Retinal pigment epithelial cell (primary cell): ENCODE measurements around the gene PCDHA1.
"Not testable (repeated sequence)": the region's sequence is repeated elsewhere in the genome, so short reads cannot be mapped to it uniquely, and the experiment has no call there.

Source experiments
- DNase-seq: peaks from one replicate; pipeline ENCODE4 v3.0.0-alpha.2; 2010; ENCODE audit warnings: low read depth
- H3K4me3 ChIP-seq: 2 replicates; pipeline ENCODE4 v1.5.1; 2011; ENCODE audit warnings: mild to moderate bottlenecking, low read length, control low read depth, moderate library complexity
- TF ChIP-seq, protein P1 (sequence below): conservative IDR thresholded peaks from 2 replicates; pipeline ENCODE4 v1.5.1; 2011; ENCODE audit warnings: low read depth, low read length, control low read depth, inconsistent platforms

PCDHA1 gene

DNA sequence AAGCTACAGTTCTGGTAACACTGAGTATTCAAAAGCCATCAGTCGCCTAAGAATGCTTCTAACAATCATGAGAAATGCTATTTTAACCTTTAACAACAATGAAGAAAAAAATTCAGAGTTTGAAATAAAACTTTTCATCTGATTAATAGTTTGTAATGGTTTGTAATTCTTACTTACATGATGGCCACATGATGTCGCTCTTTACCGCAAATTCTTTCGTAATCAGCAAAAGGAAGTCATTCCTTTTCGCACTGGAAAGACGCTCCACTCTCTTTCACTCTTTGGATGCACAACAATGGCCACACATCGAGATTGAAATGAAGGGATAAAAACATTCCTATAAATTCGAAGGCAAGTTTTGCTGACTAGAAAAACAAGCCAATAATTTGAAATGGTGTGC, 48.1 kb downstream of the PCDHA1 start, which contains the start of gene PCDHA7:
PCDHA7 (plus strand) TSS at position 277 of the 400 bp plus-strand sequence; CDS start at position 392, 115 bp downstream.
- no peak for DNase-seq
- H3K4me3 ChIP-seq = no peak within 1 kb of the TSS
- TF ChIP-seq, protein P1, sequence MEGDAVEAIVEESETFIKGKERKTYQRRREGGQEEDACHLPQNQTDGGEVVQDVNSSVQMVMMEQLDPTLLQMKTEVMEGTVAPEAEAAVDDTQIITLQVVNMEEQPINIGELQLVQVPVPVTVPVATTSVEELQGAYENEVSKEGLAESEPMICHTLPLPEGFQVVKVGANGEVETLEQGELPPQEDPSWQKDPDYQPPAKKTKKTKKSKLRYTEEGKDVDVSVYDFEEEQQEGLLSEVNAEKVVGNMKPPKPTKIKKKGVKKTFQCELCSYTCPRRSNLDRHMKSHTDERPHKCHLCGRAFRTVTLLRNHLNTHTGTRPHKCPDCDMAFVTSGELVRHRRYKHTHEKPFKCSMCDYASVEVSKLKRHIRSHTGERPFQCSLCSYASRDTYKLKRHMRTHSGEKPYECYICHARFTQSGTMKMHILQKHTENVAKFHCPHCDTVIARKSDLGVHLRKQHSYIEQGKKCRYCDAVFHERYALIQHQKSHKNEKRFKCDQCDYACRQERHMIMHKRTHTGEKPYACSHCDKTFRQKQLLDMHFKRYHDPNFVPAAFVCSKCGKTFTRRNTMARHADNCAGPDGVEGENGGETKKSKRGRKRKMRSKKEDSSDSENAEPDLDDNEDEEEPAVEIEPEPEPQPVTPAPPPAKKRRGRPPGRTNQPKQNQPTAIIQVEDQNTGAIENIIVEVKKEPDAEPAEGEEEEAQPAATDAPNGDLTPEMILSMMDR = no peak

DNA sequence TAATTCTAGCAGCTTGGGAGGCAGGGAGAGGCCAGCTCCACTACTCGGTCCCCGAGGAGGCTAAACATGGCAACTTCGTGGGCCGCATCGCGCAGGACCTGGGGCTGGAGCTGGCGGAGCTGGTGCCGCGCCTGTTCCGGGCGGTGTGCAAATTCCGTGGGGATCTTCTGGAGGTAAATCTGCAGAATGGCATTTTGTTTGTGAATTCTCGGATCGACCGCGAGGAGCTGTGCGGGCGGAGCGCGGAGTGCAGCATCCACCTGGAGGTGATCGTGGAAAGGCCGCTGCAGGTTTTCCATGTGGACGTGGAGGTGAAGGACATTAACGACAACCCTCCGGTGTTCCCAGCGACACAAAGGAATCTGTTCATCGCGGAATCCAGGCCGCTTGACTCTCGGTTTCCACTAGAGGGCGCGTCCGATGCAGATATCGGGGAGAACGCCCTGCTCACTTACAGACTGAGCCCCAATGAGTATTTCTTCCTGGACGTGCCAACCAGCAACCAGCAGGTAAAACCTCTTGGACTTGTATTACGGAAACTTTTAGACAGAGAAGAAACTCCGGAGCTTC, 48.6 kb downstream of the PCDHA1 start:
- H3K4me3 ChIP-seq, DNase-seq: not testable (repeated sequence)

DNA sequence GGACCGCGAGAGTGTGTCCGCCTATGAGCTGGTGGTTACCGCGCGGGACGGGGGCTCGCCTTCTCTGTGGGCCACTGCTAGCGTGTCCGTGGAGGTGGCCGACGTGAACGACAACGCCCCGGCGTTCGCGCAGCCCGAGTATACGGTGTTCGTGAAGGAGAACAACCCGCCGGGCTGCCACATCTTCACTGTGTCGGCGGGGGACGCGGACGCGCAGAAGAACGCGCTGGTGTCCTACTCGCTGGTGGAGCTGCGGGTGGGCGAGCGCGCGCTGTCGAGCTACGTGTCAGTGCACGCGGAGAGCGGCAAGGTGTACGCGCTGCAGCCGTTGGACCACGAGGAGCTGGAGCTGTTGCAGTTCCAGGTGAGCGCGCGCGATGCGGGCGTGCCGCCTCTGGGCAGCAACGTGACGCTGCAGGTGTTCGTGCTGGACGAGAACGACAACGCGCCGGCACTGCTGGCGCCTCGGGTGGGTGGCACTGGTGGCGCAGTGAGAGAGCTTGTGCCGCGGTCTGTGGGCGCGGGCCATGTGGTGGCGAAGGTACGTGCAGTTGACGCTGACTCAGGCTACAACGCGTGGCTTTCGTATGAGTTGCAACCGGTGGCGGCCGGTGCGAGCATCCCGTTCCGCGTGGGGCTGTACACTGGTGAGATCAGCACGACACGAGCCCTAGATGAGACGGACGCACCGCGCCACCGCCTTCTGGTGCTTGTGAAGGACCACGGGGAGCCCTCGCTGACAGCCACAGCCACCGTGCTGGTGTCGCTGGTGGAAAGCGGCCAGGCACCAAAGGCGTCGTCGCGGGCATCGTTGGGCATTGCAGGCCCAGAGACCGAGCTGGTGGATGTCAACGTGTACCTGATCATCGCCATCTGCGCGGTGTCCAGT, 49.9 kb downstream of the PCDHA1 start:
- no peak overlapping the region for H3K4me3 ChIP-seq
- DNase-seq = no peak

DNA sequence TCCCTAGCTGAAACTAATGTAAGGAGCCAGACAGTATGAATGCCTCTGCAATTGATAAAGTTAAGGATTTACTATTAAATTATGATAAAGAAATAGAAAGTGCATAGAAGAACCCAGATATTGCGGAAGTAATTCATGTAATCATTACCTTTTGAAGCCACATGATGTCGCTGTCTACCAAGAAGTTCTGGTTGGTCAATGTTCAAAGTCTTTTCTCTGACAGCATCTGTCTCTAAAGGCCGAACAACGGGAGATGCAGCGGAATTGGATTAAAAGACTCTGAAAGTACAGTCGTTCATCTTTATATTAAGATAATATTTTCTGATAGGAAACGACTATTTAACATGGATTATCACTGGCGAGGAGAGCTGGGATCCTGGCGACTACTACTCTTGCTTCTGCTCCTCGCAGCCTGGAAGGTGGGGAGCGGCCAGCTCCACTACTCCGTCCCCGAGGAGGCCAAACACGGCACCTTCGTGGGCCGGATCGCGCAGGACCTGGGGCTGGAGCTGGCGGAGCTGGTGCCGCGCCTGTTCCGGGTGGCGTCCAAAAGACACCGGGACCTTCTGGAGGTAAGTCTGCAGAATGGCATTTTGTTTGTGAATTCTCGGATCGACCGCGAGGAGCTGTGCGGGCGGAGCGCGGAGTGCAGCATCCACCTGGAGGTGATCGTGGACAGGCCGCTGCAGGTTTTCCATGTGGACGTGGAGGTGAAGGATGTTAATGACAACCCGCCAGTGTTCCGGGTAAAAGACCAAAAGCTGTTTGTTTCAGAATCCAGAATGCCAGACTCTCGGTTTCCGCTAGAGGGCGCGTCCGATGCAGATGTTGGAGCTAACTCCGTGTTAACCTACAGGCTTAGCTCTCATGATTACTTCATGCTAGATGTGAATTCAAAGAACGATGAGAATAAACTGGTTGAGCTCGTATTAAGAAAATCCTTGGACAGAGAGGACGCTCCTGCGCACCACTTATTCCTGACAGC, 55.3 kb downstream of the PCDHA1 start, which contains the start of gene PCDHA8:
PCDHA8 (plus strand) TSS at position 210 of the 985 bp plus-strand sequence; CDS start at position 345, 135 bp downstream.
- TF ChIP-seq, protein P1 = peak; percentile 29
- no peak within 1 kb of the TSS for H3K4me3 ChIP-seq
- no peak for DNase-seq

More for the DNA sequence above, 49.9 kb downstream of the PCDHA1 start:
- TF ChIP-seq, protein P1 = no peak

DNA sequence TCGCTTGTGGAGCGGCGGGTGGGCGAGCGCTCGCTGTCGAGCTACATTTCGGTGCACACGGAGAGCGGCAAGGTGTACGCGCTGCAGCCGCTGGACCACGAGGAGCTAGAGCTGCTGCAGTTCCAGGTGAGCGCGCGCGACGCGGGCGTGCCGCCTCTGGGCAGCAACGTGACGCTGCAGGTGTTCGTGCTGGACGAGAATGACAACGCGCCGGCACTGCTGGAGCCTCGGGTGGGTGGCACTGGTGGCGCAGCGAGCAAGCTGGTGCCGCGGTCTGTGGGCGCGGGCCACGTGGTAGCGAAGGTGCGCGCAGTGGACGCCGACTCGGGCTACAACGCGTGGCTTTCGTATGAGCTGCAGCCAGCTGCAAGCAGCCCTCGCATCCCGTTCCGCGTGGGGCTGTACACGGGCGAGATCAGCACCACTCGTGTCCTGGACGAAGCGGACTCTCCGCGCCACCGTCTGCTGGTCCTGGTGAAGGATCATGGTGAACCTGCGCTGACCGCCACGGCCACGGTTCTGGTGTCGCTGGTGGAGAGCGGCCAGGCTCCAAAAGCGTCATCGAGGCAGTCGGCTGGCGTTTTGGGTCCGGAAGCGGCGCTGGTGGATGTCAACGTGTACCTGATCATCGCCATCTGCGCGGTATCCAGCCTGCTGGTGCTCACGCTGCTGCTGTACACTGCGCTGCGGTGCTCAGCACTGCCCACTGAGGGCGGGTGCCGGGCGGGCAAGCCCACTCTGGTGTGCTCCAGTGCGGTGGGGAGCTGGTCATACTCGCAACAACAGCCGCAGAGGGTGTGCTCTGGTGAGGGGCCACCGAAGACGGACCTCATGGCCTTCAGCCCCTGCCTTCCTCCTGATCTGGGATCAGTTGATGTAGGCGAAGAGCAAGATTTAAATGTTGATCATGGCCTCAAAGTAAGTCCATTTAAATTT, 57.1 kb downstream of the PCDHA1 start:
- no peak overlapping the region for H3K4me3 ChIP-seq
- TF ChIP-seq, protein P1 = no peak
- no peak for DNase-seq

DNA sequence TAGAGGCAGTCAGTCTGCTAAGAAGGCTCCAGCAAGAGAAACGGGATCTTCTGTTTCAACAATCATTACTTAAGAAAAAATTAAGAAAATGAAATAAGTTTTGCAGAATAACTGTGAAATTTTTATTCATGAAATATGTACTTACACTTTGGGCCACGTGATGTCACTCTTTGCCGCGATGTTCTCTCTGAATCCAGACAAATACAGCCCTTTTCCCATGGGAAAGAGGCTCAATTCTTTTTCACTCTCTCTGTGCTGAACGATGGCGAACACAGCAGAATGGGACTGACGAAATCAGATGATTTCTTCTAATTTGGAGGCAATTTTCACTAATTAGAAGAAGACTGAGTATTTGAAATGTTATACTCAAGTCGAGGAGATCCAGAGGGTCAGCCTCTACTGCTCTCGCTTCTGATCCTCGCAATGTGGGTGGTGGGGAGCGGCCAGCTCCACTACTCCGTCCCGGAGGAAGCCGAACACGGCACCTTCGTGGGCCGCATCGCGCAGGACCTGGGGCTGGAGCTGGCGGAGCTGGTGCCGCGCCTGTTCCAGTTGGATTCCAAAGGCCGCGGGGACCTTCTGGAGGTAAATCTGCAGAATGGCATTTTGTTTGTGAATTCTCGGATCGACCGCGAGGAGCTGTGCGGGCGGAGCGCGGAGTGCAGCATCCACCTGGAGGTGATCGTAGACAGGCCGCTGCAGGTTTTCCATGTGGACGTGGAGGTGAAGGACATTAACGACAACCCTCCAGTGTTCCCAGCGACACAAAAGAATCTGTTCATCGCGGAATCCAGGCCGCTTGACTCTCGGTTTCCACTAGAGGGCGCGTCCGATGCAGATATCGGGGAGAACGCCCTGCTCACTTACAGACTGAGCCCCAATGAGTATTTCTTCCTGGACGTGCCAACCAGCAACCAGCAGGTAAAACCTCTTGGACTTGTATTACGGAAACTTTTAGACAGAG, 62.5 kb downstream of the PCDHA1 start, which contains the start of gene PCDHA9:
PCDHA9 (plus strand) TSS at position 244 of the 964 bp plus-strand sequence; CDS start at position 358, 114 bp downstream.
- not testable (repeated sequence) for H3K4me3 ChIP-seq, DNase-seq

DNA sequence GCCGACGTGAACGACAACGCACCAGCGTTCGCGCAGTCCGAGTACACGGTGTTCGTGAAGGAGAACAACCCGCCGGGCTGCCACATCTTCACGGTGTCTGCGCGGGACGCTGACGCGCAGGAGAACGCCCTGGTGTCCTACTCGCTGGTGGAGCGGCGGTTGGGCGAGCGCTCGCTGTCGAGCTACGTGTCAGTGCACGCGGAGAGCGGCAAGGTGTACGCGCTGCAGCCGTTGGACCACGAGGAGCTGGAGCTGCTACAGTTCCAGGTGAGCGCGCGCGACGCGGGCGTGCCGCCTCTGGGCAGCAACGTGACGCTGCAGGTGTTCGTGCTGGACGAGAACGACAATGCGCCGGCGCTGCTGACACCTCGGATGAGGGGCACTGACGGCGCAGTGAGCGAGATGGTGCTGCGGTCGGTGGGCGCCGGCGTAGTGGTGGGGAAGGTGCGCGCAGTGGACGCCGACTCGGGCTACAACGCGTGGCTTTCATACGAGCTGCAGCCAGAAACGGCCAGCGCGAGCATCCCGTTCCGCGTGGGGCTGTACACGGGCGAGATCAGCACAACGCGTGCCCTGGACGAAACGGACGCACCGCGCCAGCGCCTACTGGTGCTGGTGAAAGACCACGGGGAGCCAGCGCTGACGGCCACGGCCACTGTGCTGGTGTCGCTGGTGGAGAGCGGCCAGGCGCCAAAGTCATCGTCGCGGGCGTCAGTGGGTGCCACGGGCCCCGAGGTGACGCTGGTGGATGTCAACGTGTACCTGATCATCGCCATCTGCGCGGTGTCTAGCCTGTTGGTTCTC, 64.1 kb downstream of the PCDHA1 start:
- not testable (repeated sequence) for DNase-seq

More for the DNA sequence above, 64.1 kb downstream of the PCDHA1 start:
- not testable (repeated sequence) for H3K4me3 ChIP-seq
